ENCODE measurements around the gene HSPA12A. TPM values are rescaled to one million over a fixed set of nuclear protein-coding genes. Genes with fewer than 3 reads are reported as not detected.

HSPA12A gene
- total RNA-seq, 1 experiment from 2014 or later, result 1.4 TPM

DNA sequence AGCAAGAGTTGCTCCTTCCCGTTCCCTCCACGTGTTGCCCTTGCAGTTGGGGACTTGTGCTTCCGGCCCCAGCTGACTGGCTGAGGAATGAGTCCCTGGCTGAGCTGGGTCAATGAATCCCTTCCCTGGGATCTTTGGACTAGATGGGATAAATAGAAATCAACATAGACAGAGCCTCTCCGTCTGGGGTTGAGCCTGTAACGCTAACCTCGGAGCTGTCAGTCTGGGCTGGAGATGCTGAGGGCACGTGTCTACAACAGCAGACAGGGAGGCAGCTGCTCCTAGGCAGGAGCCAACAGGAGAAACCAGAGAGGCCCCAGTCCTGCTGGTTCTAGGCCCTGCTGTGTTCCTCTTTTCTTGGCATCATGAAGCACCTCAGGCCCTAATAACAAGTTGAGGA lies 42.3 kb upstream of the HSPA12A start:
- ChIA-PET CTCF (interaction anchor here (1.1 kb wide), 1 partner anchor 103 kb away, joined by 3 read pairs; no protein-coding TSS in a partner anchor), POLR2A (ENCODE audit: low non-redundant PET) (no interaction called here)
- intact Hi-C loops (cut with micrococcal nuclease; ENCODE audit: unreplicated experiment), result no loop called here

DNA sequence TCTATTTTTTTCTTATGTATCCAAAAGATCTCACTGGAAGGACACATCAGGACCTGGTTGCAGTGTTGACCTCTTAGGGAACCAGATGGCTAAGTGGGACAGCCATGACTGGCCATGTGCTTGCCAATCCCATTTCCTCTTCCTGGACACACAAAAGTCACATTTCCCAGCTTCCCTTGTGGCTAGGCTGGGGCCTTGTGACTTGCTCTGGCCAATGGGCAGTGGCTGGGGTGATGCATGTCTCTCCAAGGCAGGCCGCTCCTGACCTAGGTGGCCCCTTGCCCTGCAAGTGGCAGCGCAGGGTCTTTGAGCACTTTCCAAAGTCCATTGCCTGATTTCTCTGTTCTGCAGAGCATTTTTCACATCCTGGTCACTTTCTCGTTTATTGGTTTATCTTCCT lies 41.7 kb upstream of the HSPA12A start:
- BruUV-seq (replicated peaks), result no TSS peak
- no peak for DNase-seq (ENCODE audit: low spot score)
- Histone ChIP-seq H3K36me3 (ENCODE audit: insufficient read depth, low read length, poor library complexity, severe bottlenecking) (no peaks in the 10 kb centered on the region), H3K27me3 (replicated peaks; ENCODE audit: insufficient read depth, low read depth, low read length, poor library complexity) (no peaks in the 10 kb centered on the region), H3K27ac (ENCODE audit: low read depth, low read length, poor library complexity, severe bottlenecking) (no peak overlapping the region), H3K4me3 (ENCODE audit: low read depth, low read length, poor library complexity, severe bottlenecking) (no peak overlapping the region), H3K9me3 (ENCODE audit: low read depth, low read length, poor library complexity, severe bottlenecking) (no peaks in the 10 kb centered on the region), H3K4me1 (ENCODE audit: insufficient read depth, low read length, poor library complexity, severe bottlenecking) (peaks cover 5% of the 10 kb centered on the region)
- CTCF ChIA-PET, result no interaction called here
- intact Hi-C loops (cut with micrococcal nuclease; ENCODE audit: unreplicated experiment), result no loop called here
- POLR2A ChIA-PET (ENCODE audit: low non-redundant PET), result no interaction called here
- TF ChIP-seq, protein P1, sequence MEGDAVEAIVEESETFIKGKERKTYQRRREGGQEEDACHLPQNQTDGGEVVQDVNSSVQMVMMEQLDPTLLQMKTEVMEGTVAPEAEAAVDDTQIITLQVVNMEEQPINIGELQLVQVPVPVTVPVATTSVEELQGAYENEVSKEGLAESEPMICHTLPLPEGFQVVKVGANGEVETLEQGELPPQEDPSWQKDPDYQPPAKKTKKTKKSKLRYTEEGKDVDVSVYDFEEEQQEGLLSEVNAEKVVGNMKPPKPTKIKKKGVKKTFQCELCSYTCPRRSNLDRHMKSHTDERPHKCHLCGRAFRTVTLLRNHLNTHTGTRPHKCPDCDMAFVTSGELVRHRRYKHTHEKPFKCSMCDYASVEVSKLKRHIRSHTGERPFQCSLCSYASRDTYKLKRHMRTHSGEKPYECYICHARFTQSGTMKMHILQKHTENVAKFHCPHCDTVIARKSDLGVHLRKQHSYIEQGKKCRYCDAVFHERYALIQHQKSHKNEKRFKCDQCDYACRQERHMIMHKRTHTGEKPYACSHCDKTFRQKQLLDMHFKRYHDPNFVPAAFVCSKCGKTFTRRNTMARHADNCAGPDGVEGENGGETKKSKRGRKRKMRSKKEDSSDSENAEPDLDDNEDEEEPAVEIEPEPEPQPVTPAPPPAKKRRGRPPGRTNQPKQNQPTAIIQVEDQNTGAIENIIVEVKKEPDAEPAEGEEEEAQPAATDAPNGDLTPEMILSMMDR (conservative IDR thresholded peaks at IDR 0.05; ENCODE audit: low read depth, low read length), result no peak
- TF ChIP-seq EZH2 (IDR thresholded peaks at IDR 0.05; ENCODE audit: borderline replicate concordance, low read depth, low read length, poor library complexity, severe bottlenecking), result no peak

More for the DNA sequence above, 42.3 kb upstream of the HSPA12A start:
- H3K36me3 ChIP-seq (ENCODE audit: insufficient read depth, low read length, poor library complexity, severe bottlenecking), result no peaks in the 10 kb centered on the region
- no peak for DNase-seq (ENCODE audit: low spot score)
- BruUV-seq (replicated peaks), result no TSS peak
- no peak overlapping the region for H3K4me3 ChIP-seq (ENCODE audit: low read depth, low read length, poor library complexity, severe bottlenecking)
- H3K9me3 ChIP-seq (ENCODE audit: low read depth, low read length, poor library complexity, severe bottlenecking), result no peaks in the 10 kb centered on the region
- TF ChIP-seq, protein P1 (conservative IDR thresholded peaks at IDR 0.05; ENCODE audit: low read depth, low read length), result no peak
- no peak for TF ChIP-seq EZH2 (IDR thresholded peaks at IDR 0.05; ENCODE audit: borderline replicate concordance, low read depth, low read length, poor library complexity, severe bottlenecking)
- peaks cover 5% of the 10 kb centered on the region for H3K4me1 ChIP-seq (ENCODE audit: insufficient read depth, low read length, poor library complexity, severe bottlenecking)
- no peak overlapping the region for H3K27ac ChIP-seq (ENCODE audit: low read depth, low read length, poor library complexity, severe bottlenecking)
- H3K27me3 ChIP-seq (replicated peaks; ENCODE audit: insufficient read depth, low read depth, low read length, poor library complexity), result no peaks in the 10 kb centered on the region

DNA sequence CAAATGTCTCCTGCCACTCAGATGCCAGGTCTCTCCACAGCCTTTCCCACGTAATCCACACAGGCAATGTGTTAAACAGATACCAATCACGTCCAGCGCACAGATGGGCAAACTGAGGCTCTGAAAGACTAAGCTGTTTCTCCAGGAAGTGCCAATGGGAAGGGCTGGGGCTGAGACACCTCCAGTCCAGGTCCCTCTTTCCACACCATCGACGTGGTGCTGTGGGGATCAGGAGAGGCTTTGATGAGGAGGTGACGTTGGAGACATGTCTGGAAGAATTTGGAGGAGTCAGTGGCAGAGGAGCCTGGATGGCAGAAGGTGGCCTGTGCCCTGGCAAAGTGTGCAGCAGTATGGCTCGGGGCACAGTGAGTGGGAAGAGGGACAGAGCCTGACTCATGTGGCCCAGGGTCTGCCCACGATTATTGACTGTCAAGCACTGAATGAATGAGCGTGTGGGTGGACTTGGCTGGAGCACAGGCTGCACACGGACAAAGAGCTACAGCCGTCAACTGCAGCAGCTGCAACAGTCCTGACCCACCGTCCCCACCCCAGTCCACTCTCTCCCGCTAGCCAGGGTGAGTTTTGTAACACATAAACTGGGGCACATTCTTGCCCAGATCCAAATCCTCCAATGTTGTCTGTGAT lies 40.8 kb upstream of the HSPA12A start:
- intact Hi-C loops (cut with micrococcal nuclease; ENCODE audit: unreplicated experiment), result no loop called here
- TF ChIP-seq EZH2 (IDR thresholded peaks at IDR 0.05; ENCODE audit: borderline replicate concordance, low read depth, low read length, poor library complexity, severe bottlenecking), result no peak
- TF ChIP-seq, protein P1 (conservative IDR thresholded peaks at IDR 0.05; ENCODE audit: low read depth, low read length), result no peak
- no peaks in the 10 kb centered on the region for H3K36me3 ChIP-seq (ENCODE audit: insufficient read depth, low read length, poor library complexity, severe bottlenecking)
- H3K27ac ChIP-seq (ENCODE audit: low read depth, low read length, poor library complexity, severe bottlenecking), result no peak overlapping the region
- CTCF ChIA-PET, result interaction anchor here (0.6 kb wide), 1 partner anchor 9 kb away, joined by 8 read pairs; no protein-coding TSS in a partner anchor
- no peak for DNase-seq (ENCODE audit: low spot score)
- no peak overlapping the region for H3K4me3 ChIP-seq (ENCODE audit: low read depth, low read length, poor library complexity, severe bottlenecking)
- H3K27me3 ChIP-seq (replicated peaks; ENCODE audit: insufficient read depth, low read depth, low read length, poor library complexity), result no peaks in the 10 kb centered on the region
- POLR2A ChIA-PET (ENCODE audit: low non-redundant PET), result no interaction called here
- BruUV-seq (replicated peaks), result no TSS peak
- H3K9me3 ChIP-seq (ENCODE audit: low read depth, low read length, poor library complexity, severe bottlenecking), result no peaks in the 10 kb centered on the region
- H3K4me1 ChIP-seq (ENCODE audit: insufficient read depth, low read length, poor library complexity, severe bottlenecking), result peaks cover under 1% of the 10 kb centered on the region

Measured in A673 (cell line).